Sigmoid colon (tissue), 7 donors: ENCODE measurements around the gene CXCR3. TPM values are rescaled to one million over a fixed set of nuclear protein-coding genes. Genes with fewer than 3 reads are reported as not detected.
"Not testable (repeated sequence)": the region's sequence is repeated elsewhere in the genome, so short reads cannot be mapped to it uniquely, and the experiment has no call there.

Experiments used
- DNase-seq: peaks from one replicate; pipeline ENCODE4 v3.0.0-alpha.2; 2019
- H3K27ac ChIP-seq, 4 donors: fragments of 200-600 bp; sonication (generic); one replicate each; pipeline ENCODE4 v1.5.1; 2016 to 2019; ENCODE audit warnings: mild to moderate bottlenecking in 1 of 4
- H3K27me3 ChIP-seq, 3 donors: fragments of 200-600 bp; sonication (generic); one replicate each; pipeline ENCODE4 v1.5.1; 2019; ENCODE audit warnings: mild to moderate bottlenecking in 1 of 3
- H3K36me3 ChIP-seq, 4 donors: fragments of 200-600 bp; sonication (generic); one replicate each; pipeline ENCODE4 v1.5.1; 2016 to 2019
- H3K4me1 ChIP-seq, 4 donors: fragments of 200-600 bp; sonication (generic); one replicate each; pipeline ENCODE4 v1.5.1; 2017 to 2019
- H3K4me3 ChIP-seq, 4 donors: fragments of 200-600 bp; sonication (generic); one replicate each; pipeline ENCODE4 v1.5.1; 2017 to 2019; ENCODE audit warnings: mild to moderate bottlenecking in 2 of 4, moderate library complexity in 1 of 4
- H3K9me3 ChIP-seq, 4 donors: fragments of 200-600 bp in 3 of 4; sonication (generic) in 3 of 4; one replicate each; pipeline versions ENCODE4 v1.5.1 to v1.6.1; 2013 to 2019
- CTCF ChIP-seq, 4 experiments: fragments of 450-650 bp in 3 of 4; fragments of 200-600 bp in 1 of 4; IDR thresholded peaks; one replicate each; pipeline ENCODE4 v1.5.1; 2016 to 2019; ENCODE audit warnings: antibody characterized with exemption in 4 of 4, mild to moderate bottlenecking in 3 of 4, moderate library complexity in 2 of 4
- EP300 ChIP-seq, 4 donors: sonication (generic); formaldehyde crosslinking; IDR thresholded peaks; one replicate each; pipeline ENCODE4 v1.6.1; 2017; ENCODE audit warnings: antibody characterized with exemption in 4 of 4
- POLR2A ChIP-seq, 2 donors: fragments of 450-650 bp; IDR thresholded peaks; one replicate each; pipeline ENCODE4 v1.6.1; 2016; ENCODE audit warnings: antibody characterized with exemption in 2 of 2, mild to moderate bottlenecking in 2 of 2, moderate library complexity in 2 of 2
- POLR2AphosphoS5 ChIP-seq, 4 donors: sonication (generic); formaldehyde crosslinking; IDR thresholded peaks; one replicate each; pipeline ENCODE4 v1.6.1; 2017; ENCODE audit warnings: antibody characterized with exemption in 4 of 4
- WGBS, 2 donors: extraction: QIAGEN DNeasy Blood & Tissue Kit; methylation state at CpG; one replicate each; pipeline ENCODE4 v1.1.7; 2013; 5-methylcytosine and 5-hydroxymethylcytosine counted together
- intact Hi-C: fragments of 100-400 bp; cut with DNase I; formaldehyde crosslinking; loops from one replicate; pipeline ENCODE4 v1.15.1; 2023
- polyA plus RNA-seq, 3 donors: library from polyadenylated mRNA; stranded (reverse); fragments of 200-250 nt; gene quantifications; one replicate each; pipeline ENCODE4 v1.2.3, GENCODE V29; 2013
- total RNA-seq, 4 donors: library from RNA; depleted of rRNA; stranded (reverse); fragments of >200 nt; gene quantifications; one replicate each; pipeline ENCODE4 v1.1.0, GENCODE V29; 2016
- donor health status: healthy with polysubstance abuse.
- donor health status: Bipolar disorder and iron deficiency.
- donor health status: healthy.

The CXCR3 gene
- total and polyA plus RNA-seq, 7 donors = 0.60 to 6.5 (median 0.69) TPM; not detected in 4

DNA sequence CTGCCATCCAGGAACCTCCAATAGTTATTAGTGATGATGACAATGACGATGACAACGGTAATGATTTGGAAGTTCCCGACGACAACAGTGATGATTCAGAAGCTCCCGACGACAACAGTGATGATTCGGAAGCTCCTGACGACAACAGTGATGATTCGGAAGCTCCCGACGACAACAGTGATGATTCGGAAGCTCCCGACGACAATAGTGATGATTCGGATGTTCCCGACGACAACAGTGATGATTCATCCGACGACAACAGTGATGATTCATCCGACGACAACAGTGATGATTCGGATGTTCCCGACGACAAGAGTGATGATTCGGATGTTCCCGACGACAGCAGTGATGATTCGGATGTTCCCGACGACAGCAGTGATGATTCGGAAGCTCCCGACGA is 14.7 kb downstream of the CXCR3 start:
- H3K9me3 ChIP-seq = no peaks in the 10 kb centered on the region
- intact Hi-C loops = no loop called here
- no peak for TF ChIP-seq EP300 (IDR thresholded peaks at IDR 0.05)
- TF ChIP-seq POLR2AphosphoS5 (IDR thresholded peaks at IDR 0.05) = no peak
- no peak for TF ChIP-seq POLR2A (IDR thresholded peaks at IDR 0.05)
- TF ChIP-seq CTCF (IDR thresholded peaks at IDR 0.05) = no peak
- peaks cover 0 to 3% (median 0%) of the 10 kb centered on the region in 3 donors for H3K27me3 ChIP-seq
- no peaks in the 10 kb centered on the region for H3K4me1 ChIP-seq
- no peak for DNase-seq
- 94 to 96% methylated on average over 33 of the region's 33 CpGs for WGBS, 2 donors
- H3K4me3 ChIP-seq = no peak overlapping the region
- H3K27ac ChIP-seq = no peak overlapping the region
- peaks cover 0 to 36% (median under 1%) of the 10 kb centered on the region in 4 donors for H3K36me3 ChIP-seq

- H3K4me3 ChIP-seq = no peak overlapping the region
- no peaks in the 10 kb centered on the region for H3K9me3 ChIP-seq
- no peaks in the 10 kb centered on the region for H3K4me1 ChIP-seq
- no peak for TF ChIP-seq EP300 (IDR thresholded peaks at IDR 0.05)
- no peak for TF ChIP-seq POLR2AphosphoS5 (IDR thresholded peaks at IDR 0.05)
- no peak for TF ChIP-seq CTCF (IDR thresholded peaks at IDR 0.05)
- 81 to 97% methylated on average over 2 of the region's 2 CpGs for WGBS, 2 donors
- H3K27me3 ChIP-seq = peaks cover 0 to 3% (median 0%) of the 10 kb centered on the region in 3 donors
- H3K36me3 ChIP-seq = peaks cover 0 to 32% (median 5%) of the 10 kb centered on the region in 4 donors
- H3K27ac ChIP-seq = no peak overlapping the region
- DNase-seq = no peak
- intact Hi-C loops = no loop called here
Measured at GRCh38 chrX:71599965-71600364, 18.3 kb downstream of the CXCR3 start.

DNA sequence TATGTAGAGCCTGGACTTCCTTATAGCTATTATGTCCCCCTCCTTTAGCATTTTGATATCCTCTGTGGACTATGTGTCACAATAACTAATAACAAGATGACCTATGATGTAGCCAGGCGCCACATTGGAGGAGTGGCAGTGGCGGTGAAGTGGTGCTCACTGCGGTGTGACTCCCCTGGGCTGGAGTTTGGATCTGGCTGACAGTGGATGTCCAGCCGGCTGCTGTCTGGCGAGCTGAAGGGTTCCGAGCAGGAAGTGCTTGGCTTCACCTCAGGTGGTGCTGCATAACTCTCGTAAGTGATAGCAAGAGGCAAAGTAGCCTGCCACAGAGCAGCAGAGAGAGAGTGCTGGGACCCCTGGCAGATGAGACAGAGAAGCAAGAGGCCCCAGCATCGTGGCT is 25.1 kb downstream of the CXCR3 start:
- DNase-seq, H3K36me3 ChIP-seq, intact Hi-C loops, H3K4me3 ChIP-seq, H3K27ac ChIP-seq, H3K4me1 ChIP-seq, H3K9me3 ChIP-seq, H3K27me3 ChIP-seq: not testable (repeated sequence)
- 95 to 96% methylated on average over 6 to 7 of the region's 8 CpGs for WGBS, 2 donors

GRCh38 chrX:71586929-71587328 is 31.4 kb downstream of the CXCR3 start:
- Histone ChIP-seq H3K4me3 (no peak overlapping the region), H3K9me3 (no peaks in the 10 kb centered on the region), H3K4me1 (no peaks in the 10 kb centered on the region), H3K36me3 (no peaks in the 10 kb centered on the region), H3K27ac (no peak overlapping the region), H3K27me3 (no peaks in the 10 kb centered on the region)
- WGBS, 2 donors = 25 to 64% methylated on average over 2 of the region's 2 CpGs
- DNase-seq = no peak
- intact Hi-C loops = no loop called here
- TF ChIP-seq POLR2AphosphoS5 (IDR thresholded peaks at IDR 0.05) = no peak
- TF ChIP-seq CTCF (IDR thresholded peaks at IDR 0.05) = no peak
- no peak for TF ChIP-seq POLR2A (IDR thresholded peaks at IDR 0.05)
- TF ChIP-seq EP300 (IDR thresholded peaks at IDR 0.05) = no peak

GRCh38 chrX:71581210-71581609 is 37.1 kb downstream of the CXCR3 start:
- WGBS, 2 donors = 83 to 88% methylated on average over 5 of the region's 5 CpGs
- Histone ChIP-seq H3K4me1 (no peaks in the 10 kb centered on the region), H3K27ac (no peak overlapping the region), H3K4me3 (no peak overlapping the region), H3K9me3 (no peaks in the 10 kb centered on the region), H3K27me3 (no peaks in the 10 kb centered on the region), H3K36me3 (peaks cover 0 to 5% (median 0%) of the 10 kb centered on the region in 4 donors)
- TF ChIP-seq CTCF (IDR thresholded peaks at IDR 0.05) (no peak), POLR2AphosphoS5 (IDR thresholded peaks at IDR 0.05) (no peak), EP300 (IDR thresholded peaks at IDR 0.05) (no peak), POLR2A (IDR thresholded peaks at IDR 0.05) (no peak)
- intact Hi-C loops = no loop called here
- DNase-seq = no peak
